CD4-positive, alpha-beta T cell treated with Interleukin-6 at 100 ng/mL for 8 hours (primary cell): ENCODE results near the gene SZT2.
"Not testable (repeated sequence)": the region's sequence is repeated elsewhere in the genome, so short reads cannot be mapped to it uniquely, and the experiment has no call there.

Experiments used
- DNase-seq: peaks from one replicate; pipeline ENCODE4 v3.0.0-alpha.2; 2020; ENCODE audit warnings: mixed read lengths, low spot score

Gene SZT2

GRCh38 chr1:43388613-43389012 lies 1.1 kb upstream of the SZT2 start:
- DNase-seq, result no peak

GRCh38 chr1:43392702-43393101 lies 3.0 kb downstream of the SZT2 start:
- no peak for DNase-seq

GRCh38 chr1:43395523-43395922 lies 5.8 kb downstream of the SZT2 start:
- DNase-seq, result no peak

- no peak for DNase-seq
These were observed 6.4 kb downstream of the SZT2 start for GRCh38 chr1:43396059-43396458.

GRCh38 chr1:43398227-43398626 lies 8.5 kb downstream of the SZT2 start:
- no peak for DNase-seq

- DNase-seq, result not testable (repeated sequence)
These were observed 10.7 kb downstream of the SZT2 start for GRCh38 chr1:43400441-43400840.

- DNase-seq, result no peak
These were observed 12.6 kb downstream of the SZT2 start for GRCh38 chr1:43402089-43402865.

GRCh38 chr1:43404353-43404752 lies 14.7 kb downstream of the SZT2 start:
- no peak for DNase-seq

DNA sequence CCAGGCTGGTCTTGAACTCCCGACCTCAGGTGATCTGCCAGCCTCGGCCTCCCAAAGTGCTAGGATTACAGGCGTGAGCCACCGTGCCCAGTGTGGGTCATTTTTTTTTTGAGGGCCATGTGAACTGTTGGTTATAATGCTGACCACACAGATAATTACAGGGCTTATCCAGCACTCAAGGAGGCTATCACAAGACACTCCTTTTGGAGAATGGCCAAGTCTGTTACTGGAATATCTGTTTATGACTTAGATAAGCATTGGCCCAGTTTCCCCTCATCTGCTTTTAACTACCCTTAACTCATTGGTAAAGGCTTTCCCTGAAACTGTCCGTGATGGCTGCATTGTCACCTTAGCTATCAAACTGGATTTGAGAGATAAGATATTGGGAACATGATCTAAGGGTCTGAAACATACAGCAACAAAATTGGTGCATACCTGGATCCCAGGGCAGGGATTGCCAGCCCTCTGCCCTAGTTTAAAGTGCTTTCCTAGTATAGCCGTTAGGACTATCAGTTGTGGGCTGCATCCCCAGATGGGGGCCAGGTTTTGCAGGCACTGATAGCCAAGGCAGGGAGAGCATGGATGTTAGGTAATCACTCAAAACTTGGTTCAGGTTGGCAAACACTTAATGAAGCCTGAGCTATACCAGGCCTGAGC lies 15.6 kb downstream of the SZT2 start:
- no peak for DNase-seq

GRCh38 chr1:43405876-43406234 lies 16.2 kb downstream of the SZT2 start:
- no peak for DNase-seq

- DNase-seq, result no peak
These were observed 20.9 kb downstream of the SZT2 start for GRCh38 chr1:43410571-43410970.

- not testable (repeated sequence) for DNase-seq
These were observed 23.7 kb downstream of the SZT2 start for GRCh38 chr1:43413426-43413825.

DNA sequence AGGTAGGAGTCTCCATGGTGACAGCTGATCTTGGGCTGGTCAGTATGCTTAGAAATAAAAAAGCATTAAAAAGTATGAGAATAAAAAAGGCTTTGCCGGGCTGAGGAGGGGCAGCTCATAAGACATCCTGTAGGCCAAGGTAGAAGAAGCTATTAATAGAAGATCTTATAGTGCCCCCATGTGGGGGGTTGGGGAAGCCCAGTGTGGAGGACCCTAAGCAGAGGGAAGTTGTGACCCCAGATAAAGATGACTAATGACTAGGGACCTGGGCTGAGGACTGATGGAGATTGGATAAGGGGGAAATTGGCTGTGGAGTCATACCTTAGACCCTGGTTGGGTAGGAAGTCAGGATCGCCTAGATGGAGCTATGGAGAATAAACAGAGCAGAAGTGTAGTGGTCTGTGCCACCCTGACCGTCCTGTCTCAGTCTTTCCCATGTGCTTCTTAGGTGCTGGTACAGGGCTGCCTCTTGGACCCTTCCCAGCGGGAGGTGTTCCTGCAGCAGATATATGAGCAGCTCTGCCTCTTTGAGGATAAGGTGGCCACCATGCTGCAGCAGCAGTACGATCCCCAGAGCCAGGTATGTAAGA lies 25.0 kb downstream of the SZT2 start:
- DNase-seq, result peak; percentile 65

DNA sequence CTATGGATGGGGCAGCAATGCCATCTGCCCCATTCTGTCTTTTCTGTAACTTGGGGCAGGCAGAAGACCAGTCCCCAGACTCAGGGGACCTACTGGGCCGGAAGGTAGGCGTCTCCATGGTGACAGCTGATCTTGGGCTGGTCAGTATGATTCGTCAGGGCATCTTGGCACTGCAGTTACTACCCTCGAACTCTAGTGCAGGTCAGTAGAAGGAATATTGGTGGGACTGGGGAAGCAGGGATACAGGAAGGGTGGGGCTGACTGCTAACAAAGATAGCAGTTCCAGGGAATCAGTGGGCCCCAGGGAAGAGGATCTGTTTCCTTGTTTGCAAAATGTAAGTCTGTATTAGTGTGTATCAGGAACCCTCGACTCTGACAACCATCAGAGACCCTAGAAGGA lies 26.2 kb downstream of the SZT2 start:
- DNase-seq, result no peak

- no peak for DNase-seq
These were observed 29.2 kb downstream of the SZT2 start for GRCh38 chr1:43418858-43419257.

GRCh38 chr1:43419627-43420425 lies 30.1 kb downstream of the SZT2 start:
- DNase-seq, result no peak

DNA sequence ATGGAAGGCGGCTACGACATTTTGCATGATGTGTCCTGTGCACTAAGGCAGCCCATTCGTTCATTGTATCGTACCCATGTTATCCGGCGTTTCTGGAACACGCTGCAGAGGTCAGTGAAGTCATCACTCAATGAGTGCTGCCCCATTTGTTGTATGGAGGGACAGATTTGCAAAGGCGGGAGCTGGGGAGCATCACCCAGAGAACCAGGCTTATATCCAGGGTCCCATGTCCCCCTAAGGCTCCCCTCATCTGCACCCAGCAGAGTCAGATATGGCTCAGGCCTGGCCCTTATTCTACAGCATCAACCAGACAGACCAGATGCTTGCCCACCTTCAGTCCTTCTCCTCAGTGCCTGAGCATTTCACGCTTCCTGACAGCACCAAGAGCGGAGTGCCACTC lies 31.2 kb downstream of the SZT2 start:
- no peak for DNase-seq

- no peak for DNase-seq
These were observed 31.7 kb downstream of the SZT2 start for GRCh38 chr1:43421396-43421795.

GRCh38 chr1:43421976-43422750 lies 32.5 kb downstream of the SZT2 start:
- no peak for DNase-seq

- no peak for DNase-seq
These were observed 33.4 kb downstream of the SZT2 start for GRCh38 chr1:43422995-43423671.
